ENCODE data around the gene SNRPA. TPM values are rescaled to one million over a fixed set of nuclear protein-coding genes. Genes with fewer than 3 reads are reported as not detected.

SNRPA gene
- total RNA-seq, 1 experiment from 2014 or later: 134 TPM

DNA sequence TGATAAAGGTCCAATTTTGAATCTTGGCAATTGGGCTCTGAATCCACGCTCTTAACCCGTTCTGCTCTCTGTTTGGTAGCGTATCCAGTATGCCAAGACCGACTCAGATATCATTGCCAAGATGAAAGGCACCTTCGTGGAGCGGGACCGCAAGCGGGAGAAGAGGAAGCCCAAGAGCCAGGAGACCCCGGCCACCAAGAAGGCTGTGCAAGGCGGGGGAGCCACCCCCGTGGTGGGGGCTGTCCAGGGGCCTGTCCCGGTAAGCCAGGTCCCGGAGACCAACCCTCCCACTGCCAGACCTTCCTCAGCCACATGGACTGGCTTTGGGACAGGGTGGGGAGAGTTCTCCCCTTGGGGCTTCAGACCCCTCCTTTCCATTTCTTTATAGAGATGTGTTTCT is 8.3 kb downstream of the SNRPA start:
- Mint-ChIP-seq H3K36me3 (ENCODE audit: insufficient read depth, unreplicated experiment) (peaks cover 100% of the 10 kb centered on the region), H3K4me1 (ENCODE audit: low read depth, unreplicated experiment) (peaks cover 12% of the 10 kb centered on the region), H3K4me3 (ENCODE audit: unreplicated experiment) (no peak overlapping the region), H3K27ac (ENCODE audit: unreplicated experiment) (no peak overlapping the region), H3K27me3 (ENCODE audit: insufficient read depth, unreplicated experiment) (no peaks in the 10 kb centered on the region), H3K9me3 (ENCODE audit: unreplicated experiment) (no peaks in the 10 kb centered on the region)
- TF ChIP-seq, protein P1, sequence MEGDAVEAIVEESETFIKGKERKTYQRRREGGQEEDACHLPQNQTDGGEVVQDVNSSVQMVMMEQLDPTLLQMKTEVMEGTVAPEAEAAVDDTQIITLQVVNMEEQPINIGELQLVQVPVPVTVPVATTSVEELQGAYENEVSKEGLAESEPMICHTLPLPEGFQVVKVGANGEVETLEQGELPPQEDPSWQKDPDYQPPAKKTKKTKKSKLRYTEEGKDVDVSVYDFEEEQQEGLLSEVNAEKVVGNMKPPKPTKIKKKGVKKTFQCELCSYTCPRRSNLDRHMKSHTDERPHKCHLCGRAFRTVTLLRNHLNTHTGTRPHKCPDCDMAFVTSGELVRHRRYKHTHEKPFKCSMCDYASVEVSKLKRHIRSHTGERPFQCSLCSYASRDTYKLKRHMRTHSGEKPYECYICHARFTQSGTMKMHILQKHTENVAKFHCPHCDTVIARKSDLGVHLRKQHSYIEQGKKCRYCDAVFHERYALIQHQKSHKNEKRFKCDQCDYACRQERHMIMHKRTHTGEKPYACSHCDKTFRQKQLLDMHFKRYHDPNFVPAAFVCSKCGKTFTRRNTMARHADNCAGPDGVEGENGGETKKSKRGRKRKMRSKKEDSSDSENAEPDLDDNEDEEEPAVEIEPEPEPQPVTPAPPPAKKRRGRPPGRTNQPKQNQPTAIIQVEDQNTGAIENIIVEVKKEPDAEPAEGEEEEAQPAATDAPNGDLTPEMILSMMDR (IDR thresholded peaks at IDR 0.05; ENCODE audit: insufficient read depth in 1 of 2, low read depth in 1 of 2, low read length in 1 of 2, severe bottlenecking in 1 of 2, unreplicated experiment in 1 of 2): no peak
- ChIA-PET POLR2A (no interaction called here), CTCF (no interaction called here)
- Histone ChIP-seq H3K4me3 (ENCODE audit: low read depth, low read length) (no peak overlapping the region), H3K27me3 (replicated peaks; ENCODE audit: control insufficient read depth, insufficient read depth, low read length) (no peaks in the 10 kb centered on the region), H3K4me1 (peaks cover 5% of the 10 kb centered on the region), H3K9me3 (no peaks in the 10 kb centered on the region), H3K36me3 (ENCODE audit: control insufficient read depth, insufficient read depth, low read length) (peaks cover 17% of the 10 kb centered on the region)
- intact Hi-C loops (cut with micrococcal nuclease; ENCODE audit: unreplicated experiment): loop anchor here (10.0 kb wide), 1 partner anchor 95 kb away; no protein-coding TSS in a partner anchor
- BruUV-seq (replicated peaks): no TSS peak
- no peak for DNase-seq

DNA sequence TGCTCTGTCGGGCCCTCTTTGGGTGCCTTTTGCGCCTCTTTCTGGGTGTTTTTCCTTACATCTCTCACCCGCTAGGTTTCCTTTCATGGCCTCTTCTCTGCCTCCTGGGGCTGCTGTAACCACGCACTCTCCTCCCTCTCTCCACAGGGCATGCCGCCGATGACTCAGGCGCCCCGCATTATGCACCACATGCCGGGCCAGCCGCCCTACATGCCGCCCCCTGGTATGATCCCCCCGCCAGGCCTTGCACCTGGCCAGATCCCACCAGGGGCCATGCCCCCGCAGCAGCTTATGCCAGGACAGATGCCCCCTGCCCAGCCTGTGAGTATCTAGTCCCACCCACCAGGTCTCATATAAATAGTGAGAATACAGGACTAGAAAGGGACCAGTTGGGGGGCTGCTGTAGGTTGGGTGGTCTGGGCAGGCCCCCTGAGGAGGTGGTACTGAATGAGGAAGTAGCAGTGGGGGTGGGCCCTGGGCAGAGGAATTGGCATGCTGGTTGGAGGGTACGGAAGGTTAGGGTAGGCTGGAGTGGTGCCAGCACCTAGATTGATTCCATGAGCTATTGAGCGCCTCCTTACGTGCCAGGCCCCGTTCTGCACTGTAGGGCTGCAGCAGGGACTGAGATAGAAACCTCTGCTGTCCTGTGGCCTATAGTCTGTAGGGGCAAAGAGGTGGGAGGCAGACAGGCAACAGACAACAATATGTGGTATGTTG is 11.9 kb downstream of the SNRPA start:
- Histone ChIP-seq H3K27me3 (replicated peaks; ENCODE audit: control insufficient read depth, insufficient read depth, low read length) (no peaks in the 10 kb centered on the region), H3K9me3 (no peaks in the 10 kb centered on the region), H3K4me3 (ENCODE audit: low read depth, low read length) (no peak overlapping the region), H3K4me1 (no peaks in the 10 kb centered on the region), H3K36me3 (ENCODE audit: control insufficient read depth, insufficient read depth, low read length) (peaks cover 17% of the 10 kb centered on the region)
- TF ChIP-seq, protein P1 (IDR thresholded peaks at IDR 0.05; ENCODE audit: insufficient read depth in 1 of 2, low read depth in 1 of 2, low read length in 1 of 2, severe bottlenecking in 1 of 2, unreplicated experiment in 1 of 2): no peak
- no peak overlapping the region for H3K4me3 Mint-ChIP-seq (ENCODE audit: unreplicated experiment)
- intact Hi-C loops (cut with micrococcal nuclease; ENCODE audit: unreplicated experiment): no loop called here
- peaks cover 99% of the 10 kb centered on the region for H3K36me3 Mint-ChIP-seq (ENCODE audit: insufficient read depth, unreplicated experiment)
- ChIA-PET POLR2A (no interaction called here), CTCF (no interaction called here)
- H3K9me3 Mint-ChIP-seq (ENCODE audit: unreplicated experiment): no peaks in the 10 kb centered on the region
- no peaks in the 10 kb centered on the region for H3K27me3 Mint-ChIP-seq (ENCODE audit: insufficient read depth, unreplicated experiment)
- no peak for DNase-seq
- no TSS peak for BruUV-seq (replicated peaks)
- H3K27ac Mint-ChIP-seq (ENCODE audit: unreplicated experiment): no peak overlapping the region
- peaks cover 6% of the 10 kb centered on the region for H3K4me1 Mint-ChIP-seq (ENCODE audit: low read depth, unreplicated experiment)

DNA sequence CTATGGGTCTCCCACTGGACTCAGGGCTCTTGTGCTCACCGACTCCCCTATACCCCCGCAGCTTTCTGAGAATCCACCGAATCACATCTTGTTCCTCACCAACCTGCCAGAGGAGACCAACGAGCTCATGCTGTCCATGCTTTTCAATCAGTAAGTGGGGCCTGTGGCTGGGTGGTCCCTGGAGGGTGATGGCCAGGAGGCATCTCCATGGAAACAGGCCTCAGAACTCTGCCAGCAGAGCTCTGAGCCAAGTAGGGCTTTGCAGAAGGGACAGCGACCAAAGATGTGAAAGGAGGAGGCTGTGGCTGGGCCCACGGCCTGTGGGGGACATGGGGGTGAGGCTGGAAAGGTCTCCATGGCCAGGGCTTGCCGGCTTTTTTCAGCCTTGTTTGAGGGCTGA is 12.5 kb downstream of the SNRPA start:
- H3K4me3 ChIP-seq (ENCODE audit: low read depth, low read length): no peak overlapping the region
- H3K27me3 Mint-ChIP-seq (ENCODE audit: insufficient read depth, unreplicated experiment): no peaks in the 10 kb centered on the region
- peaks cover 93% of the 10 kb centered on the region for H3K36me3 Mint-ChIP-seq (ENCODE audit: insufficient read depth, unreplicated experiment)
- ChIA-PET POLR2A (no interaction called here), CTCF (no interaction called here)
- no peaks in the 10 kb centered on the region for H3K4me1 ChIP-seq
- DNase-seq: no peak
- H3K27ac Mint-ChIP-seq (ENCODE audit: unreplicated experiment): no peak overlapping the region
- intact Hi-C loops (cut with micrococcal nuclease; ENCODE audit: unreplicated experiment): no loop called here
- peaks cover 17% of the 10 kb centered on the region for H3K36me3 ChIP-seq (ENCODE audit: control insufficient read depth, insufficient read depth, low read length)
- H3K27me3 ChIP-seq (replicated peaks; ENCODE audit: control insufficient read depth, insufficient read depth, low read length): no peaks in the 10 kb centered on the region
- H3K4me3 Mint-ChIP-seq (ENCODE audit: unreplicated experiment): no peak overlapping the region
- H3K4me1 Mint-ChIP-seq (ENCODE audit: low read depth, unreplicated experiment): peaks cover 6% of the 10 kb centered on the region
- no TSS peak for BruUV-seq (replicated peaks)
- TF ChIP-seq, protein P1 (IDR thresholded peaks at IDR 0.05; ENCODE audit: insufficient read depth in 1 of 2, low read depth in 1 of 2, low read length in 1 of 2, severe bottlenecking in 1 of 2, unreplicated experiment in 1 of 2): no peak
- H3K9me3 Mint-ChIP-seq (ENCODE audit: unreplicated experiment): no peaks in the 10 kb centered on the region
- no peaks in the 10 kb centered on the region for H3K9me3 ChIP-seq

All from Caco-2 (cell line).